ENCODE measurements around the gene HMGCS1.

DNA sequence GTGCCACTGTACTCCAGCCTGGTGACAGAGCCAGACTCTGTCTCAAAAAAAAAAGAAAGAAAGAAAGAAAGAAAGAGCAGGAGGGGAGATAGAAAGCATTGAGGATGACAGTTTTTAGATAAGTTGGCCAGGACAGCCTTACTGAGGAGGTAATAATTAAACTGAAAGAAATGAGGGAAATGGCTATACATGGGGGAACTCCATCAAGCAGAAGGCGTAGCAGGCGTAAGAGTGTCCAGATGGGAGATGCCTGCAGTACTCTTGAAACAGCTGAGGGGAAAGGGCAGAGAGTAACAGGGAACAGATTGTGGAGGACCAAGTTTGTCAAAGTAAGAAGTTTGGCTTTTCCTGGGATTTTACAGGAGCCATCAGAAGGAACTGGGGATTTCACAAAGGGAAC, 57.5 kb downstream of the HMGCS1 start:
- TF ChIP-seq EZH2 (IDR thresholded peaks at IDR 0.05; ENCODE audit: insufficient read depth, poor library complexity, severe bottlenecking), result no peak
- TF ChIP-seq EZH2phosphoT487 (IDR thresholded peaks at IDR 0.05; ENCODE audit: insufficient read depth, low read depth), result no peak

All from GM23248 (cell line).